Ovary (tissue), 3 donors: ENCODE data around the gene RBPJ.

Experiments used
- POLR2A ChIP-seq: fragments of 450-650 bp; IDR thresholded peaks from one replicate; pipeline ENCODE4 v1.6.1; 2017; ENCODE audit warnings: antibody characterized with exemption, mild to moderate bottlenecking, moderate library complexity
- TF ChIP-seq, protein P1 (sequence below), 3 donors: fragments of 450-650 bp in 2 of 3; fragments of 200-600 bp in 1 of 3; IDR thresholded peaks; one replicate each; pipeline versions ENCODE4 v1.5.1 to v1.8.0; 2016 to 2022; ENCODE audit warnings: antibody characterized with exemption in 3 of 3, mild to moderate bottlenecking in 1 of 3
- donor health status: DM: no; HTN: no; CAD: no.

DNA sequence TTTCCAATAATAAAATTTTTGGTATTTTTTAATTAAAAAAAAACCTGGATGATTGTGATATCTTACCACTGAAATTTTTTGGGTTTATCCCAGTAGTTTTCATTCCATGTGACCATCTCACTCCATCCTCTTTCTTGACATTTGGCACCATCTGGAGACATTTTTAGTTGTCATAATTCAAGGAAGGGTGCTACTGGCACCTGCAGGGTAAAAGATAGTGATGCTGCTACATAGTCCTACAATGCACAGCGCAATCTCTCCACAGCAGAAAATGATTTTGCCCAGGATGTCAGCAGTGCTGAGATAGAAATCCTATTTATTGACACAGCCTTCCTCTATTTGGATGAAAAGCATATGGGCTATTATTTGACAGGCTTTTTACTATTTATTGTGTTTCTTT, 79.3 kb downstream of the RBPJ start:
- TF ChIP-seq, protein P1, sequence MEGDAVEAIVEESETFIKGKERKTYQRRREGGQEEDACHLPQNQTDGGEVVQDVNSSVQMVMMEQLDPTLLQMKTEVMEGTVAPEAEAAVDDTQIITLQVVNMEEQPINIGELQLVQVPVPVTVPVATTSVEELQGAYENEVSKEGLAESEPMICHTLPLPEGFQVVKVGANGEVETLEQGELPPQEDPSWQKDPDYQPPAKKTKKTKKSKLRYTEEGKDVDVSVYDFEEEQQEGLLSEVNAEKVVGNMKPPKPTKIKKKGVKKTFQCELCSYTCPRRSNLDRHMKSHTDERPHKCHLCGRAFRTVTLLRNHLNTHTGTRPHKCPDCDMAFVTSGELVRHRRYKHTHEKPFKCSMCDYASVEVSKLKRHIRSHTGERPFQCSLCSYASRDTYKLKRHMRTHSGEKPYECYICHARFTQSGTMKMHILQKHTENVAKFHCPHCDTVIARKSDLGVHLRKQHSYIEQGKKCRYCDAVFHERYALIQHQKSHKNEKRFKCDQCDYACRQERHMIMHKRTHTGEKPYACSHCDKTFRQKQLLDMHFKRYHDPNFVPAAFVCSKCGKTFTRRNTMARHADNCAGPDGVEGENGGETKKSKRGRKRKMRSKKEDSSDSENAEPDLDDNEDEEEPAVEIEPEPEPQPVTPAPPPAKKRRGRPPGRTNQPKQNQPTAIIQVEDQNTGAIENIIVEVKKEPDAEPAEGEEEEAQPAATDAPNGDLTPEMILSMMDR (IDR thresholded peaks at IDR 0.05): no peak
- TF ChIP-seq POLR2A: no peak
